ENCODE measurements around the gene MAP3K6.

The MAP3K6 gene

GRCh38 chr1:27381969-27382762 lies 15.4 kb upstream of the MAP3K6 start:
- no peak for TF ChIP-seq CTCF (IDR thresholded peaks at IDR 0.05)

- no peak for TF ChIP-seq CTCF (IDR thresholded peaks at IDR 0.05)
Observed at GRCh38 chr1:27380766-27381733, 14.3 kb upstream of the MAP3K6 start.

- no peak for TF ChIP-seq CTCF (IDR thresholded peaks at IDR 0.05)
Observed at GRCh38 chr1:27380224-27380623, 13.5 kb upstream of the MAP3K6 start.

GRCh38 chr1:27379564-27380122 lies 12.9 kb upstream of the MAP3K6 start:
- TF ChIP-seq CTCF (IDR thresholded peaks at IDR 0.05), result no peak

- TF ChIP-seq CTCF (IDR thresholded peaks at IDR 0.05), result no peak
Observed at GRCh38 chr1:27377760-27378495, 11.2 kb upstream of the MAP3K6 start.

- no peak for TF ChIP-seq CTCF (IDR thresholded peaks at IDR 0.05)
Observed at GRCh38 chr1:27374362-27375086, 7.8 kb upstream of the MAP3K6 start, which contains the start of gene FCN3. TSS of gene FCN3 (minus strand) at chr1:27374824. CDS start at chr1:27374818, 6 bp downstream.
